KMS-11 (cell line): ENCODE results near the gene TRIM71.

ENCODE experiments used
- H2AFZ ChIP-seq: fragments of 200-600 bp; sonication (generic); 2 replicates; pipeline ENCODE4 v1.6.1; 2016; ENCODE audit warnings: antibody characterized with exemption, mixed run types, low read depth
- H3K27ac ChIP-seq: fragments of 200-600 bp; sonication (generic); 2 replicates; pipeline ENCODE4 v1.6.1; 2016; ENCODE audit warnings: mild to moderate bottlenecking, mixed run types
- H3K27me3 ChIP-seq: fragments of 200-600 bp; sonication (generic); 2 replicates; pipeline ENCODE4 v1.6.1; 2017; ENCODE audit warnings: mild to moderate bottlenecking, low read depth, mixed run types, moderate library complexity; ENCODE audit not compliant: insufficient read depth
- H3K36me3 ChIP-seq: fragments of 200-600 bp; sonication (generic); 2 replicates; pipeline ENCODE4 v1.6.1; 2017; ENCODE audit warnings: mild to moderate bottlenecking, mixed run types; ENCODE audit not compliant: insufficient read depth
- H3K4me1 ChIP-seq: fragments of 200-600 bp; sonication (generic); 2 replicates; pipeline ENCODE4 v1.6.1; 2016; ENCODE audit warnings: mild to moderate bottlenecking, low read depth, mixed run types; ENCODE audit not compliant: poor library complexity, severe bottlenecking
- H3K4me2 ChIP-seq: fragments of 200-600 bp; sonication (generic); 2 replicates; pipeline ENCODE4 v1.7.0; 2016; ENCODE audit warnings: mild to moderate bottlenecking, mixed run types
- H3K4me3 ChIP-seq: fragments of 200-600 bp; sonication (generic); IDR thresholded peaks from 2 replicates; pipeline ENCODE4 v1.6.1; 2017; ENCODE audit warnings: low read depth, low read length, mixed read lengths; ENCODE audit not compliant: insufficient read depth
- H3K79me2 ChIP-seq: fragments of 200-600 bp; sonication (generic); 2 replicates; pipeline ENCODE4 v1.6.1; 2016; ENCODE audit warnings: low read depth, mixed run types; ENCODE audit not compliant: insufficient read depth
- H3K9ac ChIP-seq: fragments of 200-600 bp; sonication (generic); 2 replicates; pipeline ENCODE4 v1.6.1; 2016; ENCODE audit warnings: mild to moderate bottlenecking, mixed run types
- H4K20me1 ChIP-seq: fragments of 200-600 bp; sonication (generic); 2 replicates; pipeline ENCODE4 v1.6.1; 2016; ENCODE audit warnings: mild to moderate bottlenecking, mixed run types; ENCODE audit not compliant: insufficient read depth
- TF ChIP-seq, protein P1 (sequence below): fragments of 200-600 bp; sonication (generic); conservative IDR thresholded peaks from 2 replicates; pipeline ENCODE4 v1.6.1; 2017; ENCODE audit warnings: low read depth, mild to moderate bottlenecking, antibody characterized with exemption, low read length, moderate library complexity, mixed read lengths

The TRIM71 gene

DNA sequence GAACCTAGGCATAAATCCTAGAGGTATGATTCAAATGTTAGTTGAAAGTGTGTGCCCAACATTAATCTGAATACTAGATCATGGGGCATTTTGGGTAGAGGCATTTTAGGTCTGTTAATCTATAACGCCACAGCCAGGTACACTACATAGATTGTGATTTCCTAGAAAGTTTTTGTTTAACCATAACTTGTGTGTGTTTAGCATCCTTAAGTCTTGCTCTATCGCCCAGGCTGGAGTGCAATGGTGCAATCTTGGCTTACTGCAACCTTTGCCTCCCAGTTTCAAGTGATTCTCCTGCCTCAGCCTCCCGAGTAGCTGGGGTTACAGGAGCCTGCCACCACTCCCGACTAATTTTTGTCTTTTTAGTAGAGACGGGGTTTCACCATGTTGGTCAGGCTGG is 59.1 kb downstream of the TRIM71 start:
- Histone ChIP-seq H3K27me3 (no peaks in the 10 kb centered on the region), H3K79me2 (no peaks in the 10 kb centered on the region), H4K20me1 (no peaks in the 10 kb centered on the region), H3K4me3 (no peak overlapping the region), H3K36me3 (no peaks in the 10 kb centered on the region), H3K9ac (no peak overlapping the region), H2AFZ (no peak overlapping the region), H3K4me1 (peaks cover 37% of the 10 kb centered on the region), H3K27ac (no peak overlapping the region), H3K4me2 (no peak overlapping the region)
- TF ChIP-seq, protein P1, sequence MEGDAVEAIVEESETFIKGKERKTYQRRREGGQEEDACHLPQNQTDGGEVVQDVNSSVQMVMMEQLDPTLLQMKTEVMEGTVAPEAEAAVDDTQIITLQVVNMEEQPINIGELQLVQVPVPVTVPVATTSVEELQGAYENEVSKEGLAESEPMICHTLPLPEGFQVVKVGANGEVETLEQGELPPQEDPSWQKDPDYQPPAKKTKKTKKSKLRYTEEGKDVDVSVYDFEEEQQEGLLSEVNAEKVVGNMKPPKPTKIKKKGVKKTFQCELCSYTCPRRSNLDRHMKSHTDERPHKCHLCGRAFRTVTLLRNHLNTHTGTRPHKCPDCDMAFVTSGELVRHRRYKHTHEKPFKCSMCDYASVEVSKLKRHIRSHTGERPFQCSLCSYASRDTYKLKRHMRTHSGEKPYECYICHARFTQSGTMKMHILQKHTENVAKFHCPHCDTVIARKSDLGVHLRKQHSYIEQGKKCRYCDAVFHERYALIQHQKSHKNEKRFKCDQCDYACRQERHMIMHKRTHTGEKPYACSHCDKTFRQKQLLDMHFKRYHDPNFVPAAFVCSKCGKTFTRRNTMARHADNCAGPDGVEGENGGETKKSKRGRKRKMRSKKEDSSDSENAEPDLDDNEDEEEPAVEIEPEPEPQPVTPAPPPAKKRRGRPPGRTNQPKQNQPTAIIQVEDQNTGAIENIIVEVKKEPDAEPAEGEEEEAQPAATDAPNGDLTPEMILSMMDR = no peak

- Histone ChIP-seq H4K20me1 (no peaks in the 10 kb centered on the region), H2AFZ (no peak overlapping the region), H3K4me2 (no peak overlapping the region), H3K4me3 (no peak overlapping the region), H3K36me3 (no peaks in the 10 kb centered on the region), H3K4me1 (peaks cover 42% of the 10 kb centered on the region), H3K27me3 (no peaks in the 10 kb centered on the region), H3K79me2 (no peaks in the 10 kb centered on the region), H3K9ac (no peak overlapping the region), H3K27ac (no peak overlapping the region)
- TF ChIP-seq, protein P1 = no peak
Measured at GRCh38 chr3:32877598-32877997, 59.8 kb downstream of the TRIM71 start.

DNA sequence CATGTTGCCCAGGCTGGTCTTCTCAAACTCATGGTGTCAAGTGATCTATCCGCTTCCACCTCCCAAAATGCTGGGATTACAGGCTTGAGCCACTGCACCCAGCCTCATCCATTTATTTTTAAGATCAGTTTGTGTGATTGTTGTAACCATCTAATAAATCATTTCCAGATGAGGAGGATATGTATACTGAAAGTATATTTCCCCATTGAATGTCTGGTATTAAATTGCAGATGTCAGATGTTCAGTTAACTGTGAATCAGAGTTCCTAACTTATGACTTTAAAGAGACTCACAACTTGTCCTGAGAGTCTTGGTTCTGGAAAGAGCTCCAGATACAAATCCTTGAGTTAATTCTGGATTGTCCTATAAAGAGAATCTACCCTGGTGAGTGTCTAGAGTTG is 62.4 kb downstream of the TRIM71 start:
- TF ChIP-seq, protein P1 = no peak
- Histone ChIP-seq H4K20me1 (no peaks in the 10 kb centered on the region), H3K79me2 (no peaks in the 10 kb centered on the region)

DNA sequence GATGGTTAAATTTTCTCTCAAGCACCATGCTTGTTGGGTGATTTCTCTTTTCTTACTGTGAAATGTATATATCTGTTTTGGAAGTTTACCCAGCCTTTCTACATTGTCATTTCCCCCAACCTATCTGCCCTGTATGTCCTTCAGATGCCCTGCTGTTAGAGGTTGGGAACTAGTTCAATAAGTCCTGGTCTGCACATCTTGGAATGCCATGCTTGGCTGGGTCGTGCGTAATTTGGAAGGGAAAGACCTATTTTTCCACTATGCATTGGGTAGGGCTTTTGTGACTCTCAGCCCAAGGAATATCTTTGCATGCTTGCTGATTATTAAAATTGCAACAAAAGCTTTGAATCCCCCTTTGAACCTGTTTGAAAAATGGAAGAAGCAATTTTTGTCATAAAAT is 63.8 kb downstream of the TRIM71 start:
- Histone ChIP-seq H3K9ac (no peak overlapping the region), H4K20me1 (no peaks in the 10 kb centered on the region)

More for the DNA sequence above, 62.4 kb downstream of the TRIM71 start:
- Histone ChIP-seq H3K4me2 (no peak overlapping the region), H3K36me3 (no peaks in the 10 kb centered on the region), H3K4me1 (peaks cover 61% of the 10 kb centered on the region), H2AFZ (no peak overlapping the region), H3K9ac (no peak overlapping the region), H3K4me3 (no peak overlapping the region), H3K27ac (no peak overlapping the region), H3K27me3 (no peaks in the 10 kb centered on the region)

More for the DNA sequence above, 63.8 kb downstream of the TRIM71 start:
- Histone ChIP-seq H3K27me3 (no peaks in the 10 kb centered on the region), H3K4me3 (no peak overlapping the region), H3K27ac (no peak overlapping the region), H3K4me1 (peaks cover 75% of the 10 kb centered on the region), H3K79me2 (no peaks in the 10 kb centered on the region), H3K36me3 (no peaks in the 10 kb centered on the region), H2AFZ (no peak overlapping the region), H3K4me2 (no peak overlapping the region)
- TF ChIP-seq, protein P1 = no peak
